ENCODE results near the gene EYA2. TPM values are rescaled to one million over a fixed set of nuclear protein-coding genes. Genes with fewer than 3 reads are reported as not detected.

The EYA2 gene
- total RNA-seq, 6 experiments from 2014 or later = 0.14 to 0.51 (median 0.28) TPM; not detected in 1

DNA sequence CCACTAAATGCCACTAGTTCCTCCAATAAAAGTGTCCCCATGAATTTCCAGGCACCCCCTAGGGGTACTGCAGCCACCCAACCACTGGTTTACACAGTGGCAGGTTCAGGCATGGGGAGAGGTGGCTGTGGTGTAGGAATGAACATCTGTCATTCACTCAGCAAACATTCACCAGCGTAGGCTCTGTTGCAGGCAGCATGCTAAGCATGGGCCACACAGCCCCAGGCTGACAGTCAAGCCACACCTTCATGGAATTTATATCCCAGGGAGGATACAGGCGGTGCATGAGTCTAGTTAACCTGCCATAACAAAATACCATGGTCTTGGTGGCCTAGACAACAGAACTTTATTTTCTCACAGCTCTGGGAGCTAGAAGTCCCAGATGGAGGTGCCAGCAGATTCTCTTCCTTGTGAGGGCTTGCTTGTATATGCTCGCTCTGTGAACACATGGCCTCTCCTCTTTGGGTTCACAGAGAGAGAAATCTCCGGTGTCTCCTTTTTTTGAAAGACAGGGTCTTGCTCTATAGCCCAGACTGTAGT is 135.7 kb downstream of the EYA2 start:
- H3K9me3 Mint-ChIP-seq = no peaks in the 10 kb centered on the region; the same call in 1 of the 2 replicates

DNA sequence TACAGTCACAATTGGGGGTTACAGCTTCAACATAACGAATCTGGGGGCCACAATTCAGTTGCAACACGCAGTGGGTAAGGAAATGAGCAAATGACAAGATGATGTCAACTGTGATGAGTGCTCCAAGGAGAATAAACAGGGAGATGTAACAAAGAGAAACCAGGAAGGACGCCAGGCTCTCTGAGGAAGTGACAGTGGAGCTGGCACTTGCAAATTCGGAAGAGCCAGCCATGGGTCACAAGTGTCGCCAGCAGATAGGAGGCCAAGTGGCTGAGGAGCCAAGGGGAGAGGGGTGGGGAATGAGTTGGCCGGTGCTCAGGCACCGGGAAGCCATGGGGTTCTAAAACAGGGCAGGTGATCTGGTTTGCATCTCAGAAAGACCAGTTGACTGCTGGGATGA is 136.4 kb downstream of the EYA2 start:
- DNase-seq = no peak
- H3K9me3 Mint-ChIP-seq = no peaks in the 10 kb centered on the region; the same call in 1 of the 2 replicates
- H3K27ac Mint-ChIP-seq = no peak overlapping the region
- H3K4me1 Mint-ChIP-seq (ENCODE audit: low read depth) = no peaks in the 10 kb centered on the region
- H3K36me3 Mint-ChIP-seq (ENCODE audit: low read depth) = no peaks in the 10 kb centered on the region
- peaks cover 10% of the 10 kb centered on the region for H3K27me3 Mint-ChIP-seq (ENCODE audit: insufficient read depth)
- H3K4me3 Mint-ChIP-seq = no peak overlapping the region
- TF ChIP-seq, protein P1, sequence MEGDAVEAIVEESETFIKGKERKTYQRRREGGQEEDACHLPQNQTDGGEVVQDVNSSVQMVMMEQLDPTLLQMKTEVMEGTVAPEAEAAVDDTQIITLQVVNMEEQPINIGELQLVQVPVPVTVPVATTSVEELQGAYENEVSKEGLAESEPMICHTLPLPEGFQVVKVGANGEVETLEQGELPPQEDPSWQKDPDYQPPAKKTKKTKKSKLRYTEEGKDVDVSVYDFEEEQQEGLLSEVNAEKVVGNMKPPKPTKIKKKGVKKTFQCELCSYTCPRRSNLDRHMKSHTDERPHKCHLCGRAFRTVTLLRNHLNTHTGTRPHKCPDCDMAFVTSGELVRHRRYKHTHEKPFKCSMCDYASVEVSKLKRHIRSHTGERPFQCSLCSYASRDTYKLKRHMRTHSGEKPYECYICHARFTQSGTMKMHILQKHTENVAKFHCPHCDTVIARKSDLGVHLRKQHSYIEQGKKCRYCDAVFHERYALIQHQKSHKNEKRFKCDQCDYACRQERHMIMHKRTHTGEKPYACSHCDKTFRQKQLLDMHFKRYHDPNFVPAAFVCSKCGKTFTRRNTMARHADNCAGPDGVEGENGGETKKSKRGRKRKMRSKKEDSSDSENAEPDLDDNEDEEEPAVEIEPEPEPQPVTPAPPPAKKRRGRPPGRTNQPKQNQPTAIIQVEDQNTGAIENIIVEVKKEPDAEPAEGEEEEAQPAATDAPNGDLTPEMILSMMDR (IDR thresholded peaks at IDR 0.05) = no peak

More for the DNA sequence above, 135.7 kb downstream of the EYA2 start:
- Mint-ChIP-seq H3K27ac (no peak overlapping the region), H3K4me1 (ENCODE audit: low read depth) (no peaks in the 10 kb centered on the region), H3K4me3 (no peak overlapping the region), H3K27me3 (ENCODE audit: insufficient read depth) (peaks cover 10% of the 10 kb centered on the region), H3K36me3 (ENCODE audit: low read depth) (no peaks in the 10 kb centered on the region)
- TF ChIP-seq, protein P1 (IDR thresholded peaks at IDR 0.05) = no peak
- DNase-seq = no peak

DNA sequence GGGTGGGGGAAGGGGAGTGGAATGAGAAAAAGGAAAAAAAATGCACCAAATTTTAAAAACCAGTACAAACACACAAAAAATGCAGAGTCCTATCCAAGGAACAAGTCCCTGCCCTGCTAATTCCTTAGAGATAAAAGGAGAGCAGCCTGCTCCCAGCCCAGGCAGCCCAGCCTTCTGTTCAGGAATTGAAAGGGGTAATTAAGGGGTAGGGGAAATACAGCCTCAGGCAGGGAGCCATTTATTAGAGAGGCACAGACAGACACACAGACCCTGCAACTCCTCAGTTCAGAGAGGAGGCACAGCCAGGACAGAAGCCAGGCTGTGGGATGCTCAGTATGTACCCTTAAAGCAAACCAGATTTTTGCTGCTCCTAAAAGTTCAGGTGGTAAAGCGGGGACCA is 137.2 kb downstream of the EYA2 start:
- Mint-ChIP-seq H3K27ac (no peak overlapping the region), H3K4me3 (no peak overlapping the region), H3K27me3 (ENCODE audit: insufficient read depth) (peaks cover 9% of the 10 kb centered on the region), H3K36me3 (ENCODE audit: low read depth) (no peaks in the 10 kb centered on the region), H3K9me3 (no peaks in the 10 kb centered on the region; the same call in 1 of the 2 replicates), H3K4me1 (ENCODE audit: low read depth) (no peaks in the 10 kb centered on the region)
- TF ChIP-seq, protein P1 (IDR thresholded peaks at IDR 0.05) = no peak
- DNase-seq = no peak

DNA sequence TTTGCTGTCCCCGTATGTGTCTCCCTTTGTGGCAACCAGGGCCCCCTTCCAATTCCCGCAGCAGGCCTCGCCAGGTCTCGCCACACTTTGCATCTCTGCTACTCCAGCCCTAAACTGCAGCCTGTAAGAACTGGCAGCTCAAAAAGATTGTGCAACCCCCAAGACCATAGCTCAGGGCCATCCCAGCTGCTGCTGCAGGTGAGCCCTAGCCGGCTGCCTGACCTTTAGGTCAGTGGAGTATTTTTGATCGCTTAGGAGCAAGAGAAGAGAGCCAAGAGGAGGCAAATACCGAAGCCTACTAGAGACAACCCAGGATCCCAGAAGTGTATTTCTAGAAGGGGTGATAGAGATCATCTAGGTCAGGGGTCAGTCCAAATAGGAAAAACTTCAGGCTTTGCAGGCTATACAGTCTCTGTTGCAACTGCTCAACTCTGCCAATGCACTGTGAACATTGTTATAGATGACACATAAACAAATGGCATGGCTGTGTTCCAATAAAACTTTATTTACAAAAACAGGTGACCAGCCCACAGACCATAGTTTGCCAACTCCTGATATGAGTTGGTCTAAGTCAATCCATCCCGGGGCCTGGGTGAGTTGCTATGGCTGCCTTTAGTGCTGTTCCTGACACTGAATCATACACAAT is 138.4 kb downstream of the EYA2 start:
- DNase-seq = no peak
- no peak overlapping the region for H3K4me3 Mint-ChIP-seq
- H3K27me3 Mint-ChIP-seq (ENCODE audit: insufficient read depth) = peaks cover 4% of the 10 kb centered on the region
- H3K27ac Mint-ChIP-seq = no peak overlapping the region
- TF ChIP-seq, protein P1 (IDR thresholded peaks at IDR 0.05) = no peak
- H3K9me3 Mint-ChIP-seq = no peaks in the 10 kb centered on the region; the same call in 1 of the 2 replicates
- no peaks in the 10 kb centered on the region for H3K36me3 Mint-ChIP-seq (ENCODE audit: low read depth)
- no peaks in the 10 kb centered on the region for H3K4me1 Mint-ChIP-seq (ENCODE audit: low read depth)

DNA sequence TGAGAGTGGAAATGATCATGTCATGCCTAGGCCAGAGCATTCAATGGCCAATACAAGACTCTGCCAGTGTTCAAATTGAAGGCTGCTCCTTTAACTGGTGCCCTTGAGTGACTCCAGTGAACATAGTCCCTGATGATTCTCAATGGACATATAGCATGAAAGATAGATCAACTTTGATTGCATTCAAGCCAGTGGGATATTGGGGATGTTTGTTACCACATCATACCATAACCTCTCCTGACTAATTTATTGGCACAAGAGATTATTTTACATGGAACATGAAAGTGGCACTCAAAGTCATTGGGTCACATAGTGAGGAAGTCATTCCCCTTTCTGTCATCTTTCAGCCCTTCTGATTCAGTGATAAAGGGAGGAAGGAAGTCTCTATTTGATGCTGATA is 139.0 kb downstream of the EYA2 start:
- no peak overlapping the region for H3K4me3 Mint-ChIP-seq
- no peak overlapping the region for H3K27ac Mint-ChIP-seq
- H3K4me1 Mint-ChIP-seq (ENCODE audit: low read depth) = no peaks in the 10 kb centered on the region
- no peak for DNase-seq
- H3K36me3 Mint-ChIP-seq (ENCODE audit: low read depth) = no peaks in the 10 kb centered on the region
- H3K9me3 Mint-ChIP-seq = no peaks in the 10 kb centered on the region; the same call in 1 of the 2 replicates
- peaks cover 4% of the 10 kb centered on the region for H3K27me3 Mint-ChIP-seq (ENCODE audit: insufficient read depth)
- TF ChIP-seq, protein P1 (IDR thresholded peaks at IDR 0.05) = no peak
